GM18498 (cell line): ENCODE data around the gene PSME3IP1.

ENCODE experiments used
- ATAC-seq: cut with Tn5 transposase; IDR thresholded peaks from one replicate; pipeline ENCODE4 v1.9.1; 2021; ENCODE audit warnings: mild to moderate bottlenecking, moderate library complexity; ENCODE audit not compliant: unreplicated experiment

The PSME3IP1 gene

DNA sequence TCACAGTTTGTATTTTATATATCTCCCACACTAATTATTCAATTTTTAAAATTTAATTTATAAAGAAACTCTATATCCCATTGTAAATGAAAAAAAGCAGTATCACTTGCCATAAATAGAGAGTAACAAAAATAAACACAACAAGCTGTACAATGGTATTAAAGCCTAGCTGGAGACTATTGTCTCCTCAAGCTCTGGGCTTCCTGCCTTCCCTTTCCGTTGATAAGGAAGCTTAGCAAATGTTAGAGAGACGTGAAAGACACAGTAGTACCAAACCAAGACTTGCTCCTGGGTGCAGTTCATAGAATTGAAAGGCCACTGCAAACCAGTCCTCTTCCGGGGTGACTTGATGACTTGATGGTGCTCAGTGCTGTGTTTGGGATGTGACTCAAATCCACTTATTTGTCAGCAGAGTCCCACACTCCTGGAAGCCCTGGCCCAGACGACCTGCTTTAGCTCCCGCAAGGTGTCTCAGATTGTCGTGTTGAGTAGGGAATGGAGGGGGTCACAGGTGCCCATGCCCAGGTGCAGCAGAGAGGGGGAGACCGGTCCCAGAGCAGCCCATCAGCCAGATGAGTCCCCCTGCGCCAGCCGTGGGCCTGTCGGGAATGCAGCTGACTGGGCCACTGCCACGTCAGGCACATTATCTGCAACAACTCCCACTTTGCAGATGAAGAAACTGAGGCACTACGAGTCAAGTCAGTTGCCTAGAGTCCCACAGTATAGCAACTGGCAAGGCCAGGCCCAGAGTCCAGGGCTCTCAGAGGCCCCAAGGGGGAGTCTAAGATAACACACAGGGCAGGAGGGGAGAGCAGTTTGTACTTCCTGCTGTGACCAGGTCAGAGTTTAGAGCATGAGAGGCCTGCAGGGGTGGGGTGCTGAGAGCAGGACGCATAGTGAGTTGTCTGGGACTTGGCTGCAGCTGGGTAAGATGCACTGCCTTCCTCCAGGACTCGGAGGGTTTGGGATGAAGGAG, 40.5 kb downstream of the PSME3IP1 start:
- no peak for ATAC-seq

DNA sequence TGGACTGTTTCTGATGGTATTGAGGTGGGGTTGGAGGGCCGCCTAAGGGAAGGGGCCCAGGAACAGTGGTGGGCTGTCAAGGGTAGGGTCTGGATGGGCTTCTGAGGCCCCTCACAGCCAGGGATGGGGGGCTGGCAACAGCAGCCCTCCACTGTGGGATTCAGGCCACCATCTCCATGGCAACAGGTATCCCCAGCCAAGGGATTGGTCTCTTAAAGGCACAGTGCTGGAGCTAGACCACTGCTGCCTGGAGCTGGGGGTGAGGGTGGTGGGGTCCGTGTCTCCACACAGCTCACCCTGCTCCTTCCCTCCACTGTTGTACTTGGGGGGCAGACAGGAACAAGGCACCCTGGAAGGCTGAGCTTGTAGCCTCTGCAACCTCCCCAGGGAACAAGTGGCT, 41.8 kb downstream of the PSME3IP1 start:
- no peak for ATAC-seq

- ATAC-seq: no peak
These were observed 42.5 kb downstream of the PSME3IP1 start for GRCh38 chr16:57143149-57143921.

GRCh38 chr16:57141822-57142631, 43.8 kb downstream of the PSME3IP1 start:
- no peak for ATAC-seq

DNA sequence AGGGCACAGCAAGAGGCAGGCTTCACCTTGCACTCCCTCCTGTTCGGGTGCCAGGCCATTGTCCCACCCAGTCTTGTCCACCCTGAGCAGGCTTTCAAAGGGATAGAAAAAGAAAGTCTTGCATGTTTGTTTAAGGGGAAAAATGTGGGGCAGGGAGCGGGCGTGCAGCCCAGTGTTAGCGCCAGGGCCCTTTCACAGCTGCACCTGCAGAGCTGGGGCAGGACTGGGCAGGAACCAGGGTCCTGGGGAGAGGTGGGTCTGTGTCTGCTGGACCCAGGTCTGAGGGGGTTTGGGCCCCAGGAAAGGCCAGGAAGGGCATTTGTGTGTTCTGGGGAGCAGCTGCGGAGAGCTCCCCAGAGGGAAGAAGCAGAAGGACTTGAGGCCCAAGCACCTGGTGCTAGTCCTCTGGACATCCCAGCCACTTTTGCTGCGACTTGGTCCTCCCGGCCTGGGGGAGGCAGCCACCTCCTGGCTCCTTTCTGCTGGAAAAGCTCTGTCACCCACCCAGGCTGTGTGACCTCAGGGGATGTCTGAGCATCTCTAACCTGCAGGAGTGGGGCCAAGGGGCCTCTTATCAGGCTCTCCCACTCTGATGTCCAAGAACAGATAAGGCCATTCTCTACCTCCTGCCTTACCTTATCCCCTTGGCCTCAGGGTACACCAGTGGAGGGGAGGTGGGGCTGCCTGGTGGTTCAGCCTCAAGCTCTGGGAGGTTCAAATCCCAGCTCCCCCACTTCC, 44.7 kb downstream of the PSME3IP1 start:
- ATAC-seq: no peak

DNA sequence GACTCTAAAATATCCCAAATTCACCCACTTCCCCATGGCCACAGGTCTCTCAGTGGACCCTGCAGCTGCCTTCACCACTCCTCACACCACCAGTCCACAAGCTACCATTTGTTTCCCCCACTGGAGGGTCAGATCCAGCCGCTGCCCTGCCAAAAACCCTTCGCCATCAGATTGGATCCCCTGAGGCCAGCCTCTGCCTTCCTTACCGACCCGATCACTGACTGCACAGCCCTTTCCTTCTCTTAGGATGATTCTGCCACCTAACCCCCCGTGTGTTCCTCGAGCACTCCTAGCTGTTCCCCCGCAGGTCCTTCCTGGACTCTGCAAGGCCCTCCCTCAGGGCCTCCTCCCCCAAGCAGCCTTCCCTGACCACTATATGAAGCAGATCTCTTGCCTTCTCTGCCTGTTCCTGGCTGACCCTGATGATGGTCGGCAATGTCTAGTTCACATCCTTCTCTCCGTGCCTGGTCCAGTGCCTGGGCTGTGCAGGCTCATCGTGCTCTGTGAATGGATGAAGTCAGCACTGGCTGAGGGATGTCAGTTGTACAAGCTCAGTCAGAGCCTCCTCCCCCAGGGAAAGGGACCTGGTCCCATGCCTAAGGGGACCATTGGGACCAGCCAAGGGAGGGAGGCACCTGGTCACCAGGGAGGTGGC, 47.4 kb downstream of the PSME3IP1 start:
- ATAC-seq: no peak

DNA sequence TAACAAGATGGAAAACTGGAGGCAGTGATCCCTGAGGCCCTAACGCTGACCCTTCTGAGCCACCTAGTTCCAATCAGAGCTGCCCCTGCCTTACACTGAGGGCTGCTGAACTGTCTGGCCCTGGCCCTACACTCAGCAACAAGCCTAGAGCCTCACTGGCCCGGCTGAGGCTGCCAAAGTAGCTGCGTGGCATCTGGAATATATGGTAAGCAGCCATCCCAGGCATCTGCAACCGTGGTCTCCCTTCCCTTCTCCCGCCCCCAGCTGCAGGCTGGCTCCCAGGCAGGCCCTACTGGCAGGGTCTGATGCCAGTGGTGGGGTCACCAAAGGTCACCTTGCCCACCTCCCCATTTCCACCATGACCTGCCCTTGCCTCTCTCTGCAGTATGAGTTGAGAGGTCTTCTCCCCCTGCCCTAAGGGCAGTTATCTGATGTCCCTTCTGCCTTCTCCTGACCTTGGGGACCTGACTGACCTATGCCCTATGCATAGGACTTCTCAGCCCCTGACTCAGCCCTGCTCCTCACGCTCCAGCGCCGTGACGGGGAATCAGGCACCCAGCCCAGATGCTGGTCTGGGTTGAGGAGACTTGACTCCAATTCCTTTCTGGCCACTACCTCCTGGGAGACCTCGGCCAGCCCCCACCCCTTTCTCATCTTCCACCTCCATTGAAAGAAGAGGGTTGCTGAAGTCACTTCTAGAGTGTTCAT, 48.1 kb downstream of the PSME3IP1 start:
- no peak for ATAC-seq

DNA sequence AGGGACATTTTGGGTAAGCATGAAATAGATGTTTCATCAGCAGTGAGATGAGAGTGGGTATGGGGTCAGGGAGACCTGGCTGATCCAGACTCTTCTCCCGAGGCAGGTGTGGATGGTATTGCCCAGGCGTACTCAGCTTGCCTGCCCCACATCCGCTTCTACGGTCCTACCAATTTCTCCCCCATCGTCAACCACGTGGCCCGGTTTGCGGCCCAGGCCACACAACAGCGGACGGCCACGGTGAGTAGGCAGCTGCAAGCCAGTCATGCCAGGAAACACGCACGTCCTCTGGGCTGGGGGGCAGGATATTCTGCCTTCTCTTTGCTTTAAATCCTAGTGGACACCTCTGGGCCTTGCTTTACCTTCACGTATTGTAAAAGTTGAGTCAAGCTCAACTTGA, 48.8 kb downstream of the PSME3IP1 start:
- ATAC-seq: no peak

GRCh38 chr16:57134982-57135381, 50.9 kb downstream of the PSME3IP1 start:
- no peak for ATAC-seq

- ATAC-seq: no peak
These were observed 52.0 kb downstream of the PSME3IP1 start for GRCh38 chr16:57133886-57134285.

GRCh38 chr16:57133031-57133430, 52.8 kb downstream of the PSME3IP1 start:
- no peak for ATAC-seq

- ATAC-seq: no peak
These were observed 53.4 kb downstream of the PSME3IP1 start for GRCh38 chr16:57132470-57132869.

DNA sequence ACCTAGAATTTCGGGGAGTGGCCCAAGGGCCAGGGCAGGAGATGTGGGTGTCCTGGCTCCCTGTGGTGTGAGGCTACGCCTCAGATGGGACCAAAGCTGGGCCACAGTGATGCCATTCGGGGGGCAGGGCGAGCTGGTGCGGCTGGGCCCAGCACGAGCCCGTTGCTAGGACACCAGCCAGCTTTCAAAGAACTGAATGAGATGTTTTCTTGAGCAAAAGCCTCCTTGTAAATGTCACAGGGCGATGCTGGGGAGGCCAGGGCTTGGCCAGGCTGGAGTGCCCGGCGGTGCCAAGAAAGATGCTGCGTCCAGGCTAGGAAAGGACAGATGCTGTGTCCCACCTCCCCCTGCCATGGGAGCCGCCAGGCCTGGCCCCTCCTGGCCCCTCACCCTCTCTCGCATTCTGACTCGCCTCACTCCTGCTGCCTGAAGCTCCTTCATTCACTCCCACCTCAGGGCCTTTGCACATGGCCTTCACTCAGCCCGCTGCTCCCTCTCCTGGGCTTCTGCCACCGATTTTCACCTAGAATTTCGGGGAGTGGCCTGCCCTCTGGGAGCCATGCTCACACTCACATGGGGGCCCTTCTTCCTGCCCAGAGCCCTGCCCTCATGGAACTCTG, 54.4 kb downstream of the PSME3IP1 start:
- ATAC-seq: no peak

DNA sequence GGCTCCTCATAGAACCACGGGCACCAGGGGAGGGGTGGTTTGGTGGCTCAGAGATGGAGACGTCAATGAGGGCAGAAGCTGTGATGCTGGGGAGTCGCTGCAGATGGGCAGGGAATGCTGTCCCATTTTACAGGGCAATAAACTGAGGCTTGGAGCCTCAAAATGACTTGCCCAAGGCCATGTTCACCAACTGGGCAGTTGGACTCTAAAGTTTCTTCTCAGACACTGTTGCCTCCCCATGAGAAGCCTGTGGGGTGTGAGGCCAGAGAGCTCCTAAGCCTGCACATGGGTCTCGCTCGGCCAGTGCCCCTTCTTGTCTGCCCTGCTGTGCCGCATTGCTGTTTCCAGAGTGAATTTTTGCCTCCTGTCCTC, 54.9 kb downstream of the PSME3IP1 start:
- no peak for ATAC-seq

DNA sequence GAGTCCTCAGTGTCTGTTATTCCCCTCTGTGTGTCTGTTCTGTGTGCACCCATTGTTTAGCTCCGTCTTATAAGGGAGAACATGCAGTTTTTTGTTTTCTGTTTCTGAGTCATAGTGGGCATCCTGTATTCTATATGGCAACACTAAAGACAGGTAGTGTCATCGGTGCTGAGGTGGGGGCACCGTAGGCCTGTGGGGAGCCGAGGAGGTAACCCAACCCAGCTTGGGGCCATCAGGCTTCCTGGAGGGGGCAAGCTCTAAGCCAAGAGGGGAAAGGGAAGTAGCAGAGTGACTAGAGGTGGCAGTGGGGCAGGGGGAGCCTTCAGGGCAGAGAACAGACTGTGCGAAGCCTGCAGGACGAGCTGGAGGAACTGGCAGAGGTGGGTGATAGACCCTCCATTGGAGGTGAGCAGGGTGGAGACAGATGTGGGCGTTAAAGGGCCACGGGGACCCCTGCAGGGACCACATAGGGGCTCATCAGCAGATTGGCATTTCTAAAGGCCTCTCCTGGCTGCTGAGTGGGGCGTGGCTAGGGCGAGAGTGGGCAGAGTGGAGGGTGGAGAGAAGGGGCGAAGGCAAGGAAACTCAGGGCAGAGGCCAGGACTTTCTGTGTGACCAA, 57.0 kb downstream of the PSME3IP1 start:
- no peak for ATAC-seq

- no peak for ATAC-seq
These were observed 58.0 kb downstream of the PSME3IP1 start for GRCh38 chr16:57127836-57128235.

- ATAC-seq: peak; percentile 38
These were observed 58.6 kb downstream of the PSME3IP1 start for GRCh38 chr16:57127037-57127763.

DNA sequence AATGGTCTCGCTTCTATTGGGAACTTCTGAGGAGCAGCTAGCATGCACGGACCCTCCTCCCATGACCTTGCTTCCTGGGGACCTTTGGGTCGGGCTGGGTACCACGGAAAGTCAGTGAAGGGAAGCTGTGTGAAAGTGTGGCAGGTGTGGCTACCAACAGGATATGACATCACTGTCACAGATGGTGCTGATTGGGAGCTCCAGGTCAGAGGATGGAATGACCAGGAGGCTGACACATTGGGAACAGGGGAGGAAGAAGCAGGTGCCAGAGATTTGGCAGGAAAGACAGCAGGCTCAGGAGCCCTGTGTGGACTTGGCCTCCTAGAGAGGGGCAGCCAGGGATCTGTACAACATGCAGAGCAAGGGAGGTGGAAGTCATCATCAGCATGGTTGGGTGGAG, 59.4 kb downstream of the PSME3IP1 start:
- ATAC-seq: no peak
